GM19467 (cell line): ENCODE measurements around the gene GRID1.

Source experiments
- ATAC-seq: cut with Tn5 transposase; IDR thresholded peaks from one replicate; pipeline ENCODE4 v1.9.1; 2021; ENCODE audit warnings: mild to moderate bottlenecking, moderate library complexity; ENCODE audit not compliant: unreplicated experiment

GRID1 gene

DNA sequence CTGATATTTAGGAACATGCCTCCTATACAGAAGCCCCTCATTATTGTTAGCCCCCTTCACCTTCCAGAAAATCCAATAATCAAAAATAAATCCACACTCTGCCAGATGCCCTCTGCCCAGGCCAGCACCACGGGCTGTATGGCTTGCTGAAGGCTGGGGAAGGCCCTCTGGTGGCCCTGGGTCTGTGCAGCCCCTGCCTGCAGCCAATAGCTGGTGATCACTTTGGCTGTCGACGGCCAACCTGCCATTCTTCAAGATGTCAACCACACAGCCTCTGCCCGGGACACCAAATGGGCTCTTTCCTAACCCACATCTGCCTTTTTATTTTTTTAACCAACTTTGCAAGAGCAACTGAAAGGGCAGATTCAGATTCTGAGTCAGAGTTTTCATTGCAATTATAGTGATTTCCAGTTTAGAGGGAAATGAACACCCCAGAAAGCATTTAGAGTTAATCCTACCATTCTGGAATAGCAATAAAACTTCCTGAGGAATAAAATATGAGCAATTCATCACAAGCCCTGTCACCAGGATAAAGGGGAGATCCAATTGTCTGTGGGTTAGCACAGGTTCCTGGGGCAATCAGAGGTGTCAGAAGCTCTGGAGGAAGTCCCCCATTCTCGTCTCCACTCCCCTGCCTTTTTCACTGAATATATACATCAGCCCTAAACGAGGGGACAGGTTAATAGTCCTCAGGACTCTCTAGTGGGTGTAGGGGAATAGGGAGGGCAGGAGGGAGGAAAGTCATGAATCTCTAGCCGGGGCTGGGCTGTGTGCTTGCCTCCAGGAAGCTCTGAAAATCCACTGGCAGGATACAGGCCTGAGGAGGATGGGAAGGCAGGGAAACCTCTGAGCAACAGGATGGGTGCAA, 211.3 kb downstream of the GRID1 start:
- ATAC-seq, result no peak

DNA sequence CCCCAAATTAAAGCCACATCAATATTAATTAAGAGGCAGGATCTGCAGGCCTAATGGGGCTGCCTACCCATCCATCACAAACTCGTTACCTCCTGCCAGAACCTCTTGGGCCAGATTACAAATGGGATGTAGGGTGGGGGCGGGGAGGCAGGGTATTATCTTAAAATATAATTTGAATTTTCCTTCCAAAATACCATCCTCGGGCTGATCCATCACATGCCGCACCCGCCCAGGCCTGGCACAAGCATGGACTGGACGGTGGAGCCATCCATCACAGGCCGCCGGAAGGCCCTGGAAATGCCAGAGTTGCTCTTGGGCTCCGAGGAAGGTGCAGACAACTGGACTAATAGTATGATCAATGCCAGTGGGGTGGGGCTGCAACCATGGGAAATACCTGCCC, 212.8 kb downstream of the GRID1 start:
- no peak for ATAC-seq

DNA sequence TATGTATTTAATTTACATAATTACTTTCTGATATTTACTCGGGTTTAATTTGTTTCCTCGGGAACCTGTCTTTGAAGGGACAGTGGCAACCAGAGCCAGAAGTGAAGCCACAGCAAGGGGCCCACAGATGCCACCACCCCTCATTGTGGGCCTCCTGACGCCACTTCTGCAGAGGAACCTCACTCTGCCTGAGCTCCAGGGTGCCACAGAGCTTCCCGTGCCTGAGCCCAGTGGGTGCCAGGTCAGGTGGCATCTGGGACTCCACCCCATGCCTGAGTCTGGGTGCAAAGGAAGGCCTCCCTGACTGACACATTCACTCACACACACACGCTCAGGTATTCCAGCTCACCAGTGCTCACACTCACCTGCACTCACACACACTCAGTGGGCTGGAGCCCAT, 213.7 kb downstream of the GRID1 start:
- no peak for ATAC-seq

DNA sequence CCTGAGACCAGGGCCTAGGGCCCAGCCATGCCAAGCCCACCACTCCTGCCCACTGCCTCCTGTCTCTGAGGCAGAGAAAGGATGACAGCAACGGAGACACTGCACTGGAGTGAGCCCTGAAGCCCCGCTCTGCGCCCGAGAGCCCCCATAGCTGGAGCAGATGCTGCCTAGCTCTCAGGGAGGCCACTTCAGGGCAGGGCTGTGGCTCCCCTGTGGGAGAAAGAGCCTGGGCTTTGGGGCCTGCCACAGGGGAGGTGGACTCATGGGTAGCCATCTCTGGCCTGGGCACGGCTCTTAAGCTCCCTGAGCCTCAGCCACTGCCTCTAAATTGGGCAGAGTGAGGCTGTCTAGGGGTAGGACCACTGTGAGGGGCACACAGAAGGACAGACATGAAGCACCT, 214.2 kb downstream of the GRID1 start:
- ATAC-seq, result no peak

DNA sequence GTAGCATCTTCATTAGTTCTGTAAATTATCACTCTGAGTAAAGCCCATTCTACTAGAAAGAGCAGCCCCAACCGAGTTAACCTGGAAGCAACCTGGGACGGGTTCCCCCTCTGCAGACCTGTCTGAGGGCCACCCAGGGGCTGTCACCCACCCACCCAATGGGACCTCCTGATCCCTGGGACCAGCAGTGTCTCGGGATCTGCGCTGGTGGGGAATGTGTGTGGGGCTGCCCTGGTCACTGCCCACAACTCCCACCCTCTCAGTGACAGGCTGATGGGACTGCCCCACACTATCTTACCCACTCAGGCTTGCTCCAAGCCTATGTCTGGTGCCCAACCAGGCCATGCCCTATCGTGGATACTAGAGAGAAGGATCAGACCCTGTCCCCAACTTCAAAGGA, 215.0 kb downstream of the GRID1 start:
- ATAC-seq, result no peak

DNA sequence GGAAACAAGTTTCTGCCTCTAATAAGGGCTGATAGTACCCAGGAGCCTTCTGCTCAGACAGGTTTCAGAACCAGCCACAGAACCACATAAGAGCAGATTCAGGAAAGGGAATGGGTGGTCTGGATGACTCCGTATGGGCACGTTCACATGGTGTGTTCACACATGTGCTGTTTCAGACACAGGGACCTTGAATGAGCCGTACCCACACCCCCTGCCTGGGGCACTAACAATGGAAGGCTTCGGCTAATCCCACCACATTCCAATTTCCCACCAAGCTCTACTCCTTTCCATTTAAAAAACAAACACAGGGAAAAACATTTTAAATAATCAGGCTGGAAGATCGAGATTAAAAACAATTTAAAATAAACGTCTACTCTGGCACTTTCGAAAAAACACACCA, 217.3 kb downstream of the GRID1 start:
- no peak for ATAC-seq

DNA sequence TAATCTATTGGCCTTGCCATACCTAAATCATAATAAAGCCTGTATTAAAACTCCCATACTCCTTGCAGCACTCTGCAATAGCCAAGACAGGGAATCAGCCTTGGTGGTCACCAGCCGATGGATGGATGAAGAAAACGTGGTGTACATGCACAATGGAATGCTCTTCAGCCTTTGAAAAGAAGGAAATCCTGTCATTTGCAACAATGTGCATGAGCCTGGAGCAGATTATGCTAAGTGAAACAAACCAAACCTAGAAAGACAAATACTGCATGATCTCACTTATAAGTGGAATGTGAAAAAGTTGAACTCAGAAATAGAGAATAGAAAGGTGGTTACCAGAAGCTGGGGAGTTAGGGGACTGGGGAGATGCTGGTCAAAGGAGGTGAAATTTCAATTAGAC, 218.5 kb downstream of the GRID1 start:
- ATAC-seq, result no peak

DNA sequence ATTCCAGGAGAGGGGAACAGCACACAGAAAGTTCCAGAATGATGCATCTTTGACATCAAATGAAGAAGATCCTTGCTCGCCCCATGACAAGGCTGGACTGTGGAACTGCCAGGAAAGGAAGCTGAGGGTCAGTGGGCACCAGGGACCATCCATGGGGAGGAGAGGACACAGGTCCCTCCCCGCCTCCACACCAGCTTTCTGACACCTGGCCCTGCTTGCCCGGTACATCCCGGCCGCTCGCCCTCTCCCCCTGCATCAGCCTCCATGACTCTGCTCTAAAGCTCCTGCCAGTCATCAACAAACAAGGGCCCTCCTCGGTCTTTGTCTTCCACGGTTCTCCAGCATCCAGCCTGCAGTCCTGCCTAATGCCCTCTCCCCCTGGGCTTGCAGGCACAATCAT, 222.3 kb downstream of the GRID1 start:
- no peak for ATAC-seq

DNA sequence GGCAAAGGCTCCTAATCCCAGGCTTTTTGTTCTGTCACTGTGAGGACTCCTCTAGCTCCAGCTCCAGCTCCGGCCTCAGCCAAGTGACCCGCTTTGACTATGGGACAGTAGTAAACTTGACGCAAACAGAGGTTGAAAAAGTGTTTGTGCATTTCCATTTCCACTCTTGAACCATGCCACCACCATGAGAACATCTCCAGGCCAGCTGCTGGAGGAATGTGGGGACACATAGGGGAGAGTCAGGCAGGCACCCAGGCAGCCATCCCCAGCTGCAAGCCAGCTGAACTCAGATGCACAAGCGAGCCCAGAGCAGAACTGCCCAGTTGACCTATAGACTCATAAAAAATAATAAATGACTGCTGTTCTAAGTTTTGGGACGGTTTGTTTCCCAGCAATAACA, 224.7 kb downstream of the GRID1 start:
- ATAC-seq, result no peak

DNA sequence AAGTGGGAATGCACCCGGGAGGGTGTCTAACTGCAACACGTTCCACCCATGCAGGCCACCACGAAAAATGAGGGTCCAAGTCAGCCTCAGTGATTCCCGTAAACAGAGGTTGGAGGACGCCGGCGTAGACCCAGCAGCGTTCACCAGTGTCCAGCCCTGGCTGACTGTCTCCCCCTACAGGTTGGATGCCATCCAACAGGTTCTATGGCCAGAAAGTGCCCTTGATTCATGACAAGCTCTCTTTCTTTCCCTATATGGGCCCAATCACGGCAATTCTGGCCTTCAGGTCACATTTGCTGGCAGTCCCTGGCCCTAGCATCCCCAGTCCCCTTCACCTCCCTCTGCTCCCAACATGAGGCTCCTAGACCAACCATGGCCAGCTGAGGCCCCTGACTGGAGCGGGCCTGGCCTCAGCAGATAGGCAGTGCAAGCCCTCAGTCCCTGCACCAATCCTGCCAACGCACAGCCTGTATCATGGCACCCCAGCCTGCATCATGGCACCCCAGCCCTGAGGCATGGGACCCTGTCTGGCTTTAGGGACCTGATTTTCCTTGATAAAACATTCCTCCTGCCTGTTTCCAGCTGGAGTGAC, 227.4 kb downstream of the GRID1 start:
- ATAC-seq, result no peak

DNA sequence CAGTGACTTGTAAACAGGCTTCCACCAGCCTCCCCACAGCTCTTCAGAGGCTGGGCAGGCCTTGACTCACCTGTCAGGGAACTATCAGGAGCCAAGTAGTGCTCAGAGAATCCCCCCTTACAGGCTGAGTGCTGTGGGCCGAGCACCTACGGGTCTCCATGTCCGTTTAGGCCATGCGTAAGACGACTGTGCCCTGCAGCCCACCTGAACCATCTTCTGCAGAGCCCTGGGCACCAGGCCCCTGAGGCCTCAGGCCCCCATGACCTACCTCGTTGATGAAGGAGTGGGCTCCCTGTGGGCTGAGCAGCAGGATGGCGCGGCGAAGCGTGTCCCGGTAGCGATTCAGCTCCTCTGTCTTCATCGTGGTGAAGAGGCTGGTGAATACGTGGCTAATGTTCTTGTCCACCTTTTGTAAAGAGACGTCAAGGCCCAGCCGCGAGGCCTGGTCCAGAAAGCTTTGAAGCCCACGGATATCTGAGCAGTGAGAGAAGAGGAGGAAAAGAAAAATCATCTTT, 228.0 kb downstream of the GRID1 start:
- ATAC-seq, result no peak

DNA sequence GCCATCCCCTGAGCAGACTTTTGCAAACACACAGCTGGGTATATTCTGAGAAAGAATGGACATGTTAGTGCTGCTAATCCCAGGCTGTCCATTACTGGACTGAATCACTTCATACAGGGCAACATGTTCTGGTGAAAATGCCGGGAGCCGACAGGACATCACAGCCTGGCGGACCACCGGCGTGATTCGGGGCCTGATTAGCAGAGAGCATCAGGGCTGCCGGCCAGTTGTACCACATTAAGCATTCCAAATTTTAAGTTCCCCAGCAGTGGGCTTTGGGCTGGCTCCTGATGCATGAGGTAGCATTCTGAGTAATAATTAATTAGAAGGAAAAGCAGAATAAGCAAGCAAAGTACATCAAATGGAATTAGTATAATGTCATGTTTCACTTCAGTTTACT, 229.0 kb downstream of the GRID1 start:
- no peak for ATAC-seq

DNA sequence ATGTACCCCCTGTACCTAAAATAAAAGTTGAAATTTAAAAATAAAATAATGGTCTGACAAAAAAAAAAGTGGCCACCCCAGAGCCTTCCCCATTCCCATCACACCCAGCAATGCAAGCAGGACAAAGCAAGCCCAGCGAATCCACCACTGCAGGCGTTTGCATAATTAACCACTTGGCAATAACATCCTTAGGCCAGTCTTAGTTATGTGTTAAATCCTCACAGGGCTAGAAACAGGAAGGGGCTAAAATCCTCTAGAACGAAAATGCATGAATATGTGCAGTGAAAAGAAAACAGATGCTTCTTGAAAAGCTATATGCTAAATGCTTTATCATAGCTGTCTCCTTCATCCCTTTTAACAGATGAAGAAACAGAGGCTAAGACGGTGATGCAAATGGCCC, 229.7 kb downstream of the GRID1 start:
- no peak for ATAC-seq

DNA sequence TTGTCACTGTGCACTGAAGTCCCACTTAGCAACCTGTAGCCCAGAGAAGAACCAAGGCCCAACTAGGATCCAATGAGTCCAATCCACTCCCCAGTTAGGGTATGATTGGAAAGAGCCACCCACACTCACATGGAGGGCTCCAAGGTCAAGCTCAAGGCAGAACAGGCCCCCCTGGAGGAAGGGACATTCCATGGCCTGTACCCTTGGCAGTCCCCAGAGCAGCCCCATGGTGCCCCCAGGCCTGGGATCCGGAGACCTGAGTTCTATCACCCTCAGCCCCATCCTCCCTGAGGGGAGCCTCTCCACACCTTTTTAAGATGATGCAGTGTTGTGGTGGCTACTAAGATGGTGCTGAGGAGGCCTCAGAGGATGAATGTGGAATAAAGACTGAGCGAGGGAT, 231.4 kb downstream of the GRID1 start:
- ATAC-seq, result no peak

DNA sequence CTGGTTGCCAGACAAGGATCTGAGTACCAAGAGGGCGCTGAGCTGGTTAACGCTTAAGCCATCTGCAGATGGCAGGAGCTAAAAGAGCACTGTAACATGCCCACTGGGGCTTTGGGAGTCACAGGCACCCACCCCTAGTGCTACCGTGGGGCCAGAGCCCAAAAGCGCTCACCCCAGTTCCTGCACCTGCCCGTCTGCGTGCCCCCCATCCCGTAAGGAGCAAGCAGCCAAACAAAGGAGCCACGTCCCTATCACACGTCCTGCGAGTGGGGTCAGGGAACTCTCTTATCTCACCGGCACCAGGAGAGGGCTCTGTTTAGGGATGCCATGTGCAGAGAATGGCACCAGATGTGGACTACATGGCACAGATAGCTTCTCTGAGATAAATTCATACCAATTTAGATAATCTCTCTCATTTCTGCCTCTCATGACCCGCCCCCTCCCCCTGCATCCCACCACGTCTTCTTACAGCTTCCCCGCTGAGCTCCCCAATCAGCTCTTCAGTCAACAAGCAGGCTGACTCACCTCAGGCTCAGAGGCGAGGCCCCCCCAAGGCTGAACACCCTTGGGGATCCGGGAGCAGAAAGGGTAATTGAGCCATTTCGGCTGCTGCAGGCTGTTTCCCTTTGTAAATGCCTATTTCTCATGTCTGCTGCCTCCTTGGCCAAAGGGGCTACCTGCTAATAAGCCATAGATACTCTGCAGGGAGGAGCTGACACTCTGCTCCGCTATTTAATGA, 235.7 kb downstream of the GRID1 start:
- no peak for ATAC-seq

DNA sequence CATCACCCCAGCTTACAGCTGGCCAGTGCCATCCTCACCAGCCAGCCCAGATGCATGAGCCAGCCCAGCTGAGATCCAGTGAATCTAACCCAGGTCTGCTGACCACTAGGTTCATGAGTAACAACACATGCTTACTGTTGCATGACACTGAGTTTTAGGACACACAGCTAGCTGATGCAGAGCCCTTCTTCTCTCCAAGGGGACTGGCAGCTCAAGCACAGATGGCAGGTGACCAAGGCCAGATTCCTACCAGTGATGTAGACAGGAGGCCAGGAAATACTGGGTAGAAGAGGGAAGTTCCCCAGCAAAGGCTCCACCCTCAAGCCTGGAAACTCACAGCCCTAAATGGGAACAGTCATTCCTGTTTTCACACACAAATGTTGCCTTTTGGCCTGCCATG, 236.6 kb downstream of the GRID1 start:
- no peak for ATAC-seq

DNA sequence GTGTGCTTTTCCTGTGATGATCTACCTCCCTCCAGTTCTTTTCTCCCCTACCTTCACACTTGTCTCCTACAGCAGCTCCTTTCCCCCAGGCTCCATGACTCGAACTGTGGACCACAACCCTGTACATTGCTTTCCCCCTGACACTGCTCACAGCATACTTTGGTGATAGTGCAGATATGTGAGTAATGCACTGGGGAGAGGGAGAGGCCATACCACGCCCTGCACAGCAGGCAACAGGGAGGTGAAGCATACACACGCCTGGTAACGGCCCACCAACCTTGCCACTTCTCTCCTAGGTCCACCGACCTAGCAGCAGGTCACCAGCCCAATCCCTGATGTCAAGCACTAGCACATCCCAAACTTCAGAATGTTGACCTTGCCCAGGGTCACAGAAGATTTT, 238.2 kb downstream of the GRID1 start:
- no peak for ATAC-seq

DNA sequence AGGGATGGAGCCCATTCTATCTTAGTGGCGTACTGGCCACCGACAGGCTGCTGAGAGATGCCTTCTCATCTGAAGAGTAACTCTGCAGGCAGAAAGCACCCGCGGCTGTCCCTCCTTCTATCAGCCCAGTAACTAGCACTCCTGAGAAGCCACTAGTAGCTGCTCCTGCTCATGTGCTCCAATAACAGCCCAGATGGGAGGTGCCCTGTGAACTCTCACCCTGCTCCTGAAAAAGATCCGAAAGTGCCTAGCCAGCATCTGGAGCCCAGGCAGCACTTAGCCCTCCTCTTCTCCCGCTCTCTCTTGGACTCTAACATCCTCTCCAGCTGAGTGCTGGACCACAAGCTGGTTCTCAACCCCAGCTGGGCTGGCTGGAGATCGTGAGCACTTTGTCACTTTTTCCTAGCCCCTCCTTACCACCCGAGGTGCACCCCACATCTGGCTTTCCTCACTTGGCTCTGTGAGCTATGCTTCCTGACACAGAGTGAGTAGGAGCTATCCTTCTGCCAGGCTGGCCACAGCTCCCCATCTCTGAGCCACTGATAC, 239.2 kb downstream of the GRID1 start:
- no peak for ATAC-seq

DNA sequence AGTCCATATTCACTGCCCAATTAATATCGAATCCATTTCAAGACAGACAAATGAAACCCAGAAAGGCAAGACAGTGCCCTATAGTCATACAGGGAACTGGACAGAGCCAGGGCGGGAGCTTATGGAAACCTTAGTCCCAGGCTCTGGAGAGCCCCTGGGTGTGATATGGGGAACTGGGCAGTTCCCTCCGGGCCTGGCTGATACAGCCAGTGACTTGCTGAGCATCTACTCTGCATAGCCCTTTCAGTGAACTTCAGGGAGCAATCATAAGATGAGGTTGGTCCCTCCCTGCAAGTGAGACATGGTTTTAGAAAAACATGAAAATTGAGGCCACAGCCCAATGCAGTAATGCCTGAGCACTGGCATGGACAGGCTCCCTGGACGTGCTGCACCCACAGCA, 241.9 kb downstream of the GRID1 start:
- ATAC-seq, result no peak

DNA sequence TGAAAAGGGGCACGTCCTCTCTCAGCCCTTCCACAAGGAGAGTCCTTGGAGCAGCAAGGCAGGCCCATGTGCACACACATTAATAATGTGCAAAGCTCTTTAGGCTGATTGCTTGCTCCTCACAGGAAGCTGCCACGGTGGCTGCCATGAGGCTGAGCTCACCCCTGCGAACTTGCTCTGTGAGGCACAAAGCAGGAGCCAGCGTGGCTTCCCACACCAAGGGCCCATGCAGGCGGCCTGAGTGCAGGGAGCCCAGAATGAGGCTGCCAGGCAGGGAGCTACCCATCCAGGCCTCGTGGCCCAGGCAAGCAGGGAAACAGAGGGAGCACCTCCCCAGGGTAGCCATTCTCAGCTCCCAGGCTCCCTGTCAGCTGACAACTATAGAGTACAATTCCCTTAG, 242.9 kb downstream of the GRID1 start:
- no peak for ATAC-seq

DNA sequence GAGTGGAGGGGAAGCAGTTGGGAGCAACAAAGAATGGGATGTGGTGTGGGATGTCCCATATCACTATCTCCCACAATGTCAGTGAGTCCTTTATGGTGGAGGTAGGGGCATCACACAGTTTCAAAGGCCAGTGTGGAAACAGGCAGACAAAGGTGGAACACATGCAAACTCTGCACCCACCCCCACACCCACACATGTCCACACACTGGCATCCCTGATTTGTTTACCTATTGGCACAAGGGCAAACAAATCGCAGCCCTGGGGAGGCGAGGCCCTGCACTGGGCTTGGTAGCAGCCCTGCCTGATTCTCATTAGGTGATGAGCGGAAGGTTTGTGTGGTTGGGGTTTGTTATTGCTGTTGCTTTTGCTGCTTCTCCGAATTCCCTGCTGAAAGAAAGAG, 243.3 kb downstream of the GRID1 start:
- ATAC-seq, result no peak

DNA sequence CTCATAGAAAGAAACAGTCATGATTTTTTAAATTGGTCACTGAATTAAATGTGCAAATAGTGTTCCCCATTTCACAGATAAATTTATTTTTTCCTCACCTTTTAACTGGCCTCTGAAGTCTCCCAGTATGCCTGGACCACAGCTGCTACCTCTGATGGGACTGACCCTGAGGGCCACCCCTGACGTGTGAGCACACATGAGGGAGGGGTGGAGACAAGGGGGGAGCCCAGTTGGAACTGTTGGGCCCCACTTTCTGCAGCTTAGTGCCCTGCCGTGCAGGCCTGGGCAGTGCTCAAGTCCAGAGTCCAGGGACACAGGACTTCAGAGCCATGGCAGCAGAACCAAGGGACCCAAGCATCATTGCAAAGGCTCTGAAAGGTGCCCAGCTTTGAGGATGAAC, 243.9 kb downstream of the GRID1 start:
- no peak for ATAC-seq
